ENCODE results near the gene GPHN.

- TF ChIP-seq TAF1 (IDR thresholded peaks at IDR 0.05; ENCODE audit: borderline replicate concordance, low read depth, low read length) (no peak), POLR2AphosphoS5 (IDR thresholded peaks at IDR 0.05; ENCODE audit: low read depth, low read length) (no peak)
Measured at GRCh38 chr14:67111022-67111421, 603.1 kb downstream of the GPHN start.
